Measurements from ENCODE around the gene FZD2. TPM values are rescaled to one million over a fixed set of nuclear protein-coding genes. Genes with fewer than 3 reads are reported as not detected.

FZD2 gene
- total RNA-seq, 1 donor from 2014 or later, result 56.6 TPM

DNA sequence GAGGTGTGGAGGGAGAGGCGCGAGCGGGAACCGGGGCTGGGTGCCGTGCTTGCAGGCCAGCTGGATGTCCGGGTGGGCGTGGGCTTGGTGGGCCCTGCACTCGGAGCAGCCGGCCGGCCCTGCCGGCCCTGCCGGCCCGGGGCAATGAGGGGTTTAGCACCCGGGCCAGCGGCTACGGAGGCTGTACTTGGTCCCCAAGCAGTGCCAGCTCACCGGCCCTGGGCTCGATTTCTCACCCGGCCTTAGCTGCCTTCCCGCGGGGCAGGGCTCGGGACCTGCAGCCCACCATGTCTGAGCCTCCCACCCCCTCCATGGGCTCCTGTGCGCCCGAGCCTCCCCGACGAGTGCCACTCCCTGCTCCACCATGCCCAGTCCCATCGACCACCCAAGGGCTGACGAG lies 29.3 kb upstream of the FZD2 start:
- TF ChIP-seq, protein P1, sequence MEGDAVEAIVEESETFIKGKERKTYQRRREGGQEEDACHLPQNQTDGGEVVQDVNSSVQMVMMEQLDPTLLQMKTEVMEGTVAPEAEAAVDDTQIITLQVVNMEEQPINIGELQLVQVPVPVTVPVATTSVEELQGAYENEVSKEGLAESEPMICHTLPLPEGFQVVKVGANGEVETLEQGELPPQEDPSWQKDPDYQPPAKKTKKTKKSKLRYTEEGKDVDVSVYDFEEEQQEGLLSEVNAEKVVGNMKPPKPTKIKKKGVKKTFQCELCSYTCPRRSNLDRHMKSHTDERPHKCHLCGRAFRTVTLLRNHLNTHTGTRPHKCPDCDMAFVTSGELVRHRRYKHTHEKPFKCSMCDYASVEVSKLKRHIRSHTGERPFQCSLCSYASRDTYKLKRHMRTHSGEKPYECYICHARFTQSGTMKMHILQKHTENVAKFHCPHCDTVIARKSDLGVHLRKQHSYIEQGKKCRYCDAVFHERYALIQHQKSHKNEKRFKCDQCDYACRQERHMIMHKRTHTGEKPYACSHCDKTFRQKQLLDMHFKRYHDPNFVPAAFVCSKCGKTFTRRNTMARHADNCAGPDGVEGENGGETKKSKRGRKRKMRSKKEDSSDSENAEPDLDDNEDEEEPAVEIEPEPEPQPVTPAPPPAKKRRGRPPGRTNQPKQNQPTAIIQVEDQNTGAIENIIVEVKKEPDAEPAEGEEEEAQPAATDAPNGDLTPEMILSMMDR (IDR thresholded peaks at IDR 0.05), result no peak
- peaks cover under 1% of the 10 kb centered on the region for H3K4me1 Mint-ChIP-seq
- peaks cover 16% of the 10 kb centered on the region for H3K9me3 Mint-ChIP-seq

GRCh38 chr17:44529864-44530263 lies 27.4 kb upstream of the FZD2 start:
- H3K9me3 ChIP-seq (ENCODE audit: low read depth), result peaks cover 5% of the 10 kb centered on the region
- no peak overlapping the region for H3K4me2 ChIP-seq
- no peak for DNase-seq (ENCODE audit: low spot score)
- Mint-ChIP-seq H3K4me1 (peaks cover 13% of the 10 kb centered on the region), H3K27me3 (ENCODE audit: insufficient read depth, low read depth) (peaks cover 2% of the 10 kb centered on the region), H3K27ac (no peak overlapping the region), H3K4me3 (no peak overlapping the region), H3K9me3 (peaks cover 13% of the 10 kb centered on the region), H3K36me3 (peaks cover 2% of the 10 kb centered on the region)
- no peak overlapping the region for H3K27ac ChIP-seq
- no peaks in the 10 kb centered on the region for H4K20me1 ChIP-seq (ENCODE audit: low read depth)
- H3K79me2 ChIP-seq (ENCODE audit: low read depth), result no peaks in the 10 kb centered on the region
- peaks cover 12% of the 10 kb centered on the region for H3F3A ChIP-seq (ENCODE audit: low read depth)
- no peaks in the 10 kb centered on the region for H3K36me3 ChIP-seq
- no peak overlapping the region for H3K9ac ChIP-seq
- no peak overlapping the region for H2AFZ ChIP-seq (replicated peaks)
- TF ChIP-seq EZH2 (IDR thresholded peaks at IDR 0.05) (no peak), EZH2phosphoT487 (IDR thresholded peaks at IDR 0.05) (no peak)
- TF ChIP-seq, protein P1 (IDR thresholded peaks at IDR 0.05), result no peak
- no peaks in the 10 kb centered on the region for H3K27me3 ChIP-seq
- H3K4me1 ChIP-seq, result peaks cover 7% of the 10 kb centered on the region
- H3K4me3 ChIP-seq, result no peak overlapping the region

More for the DNA sequence above, 29.3 kb upstream of the FZD2 start:
- H3K4me1 ChIP-seq, result no peaks in the 10 kb centered on the region
- Mint-ChIP-seq H3K27ac (no peak overlapping the region), H3K27me3 (ENCODE audit: insufficient read depth, low read depth) (peaks cover 2% of the 10 kb centered on the region), H3K4me3 (no peak overlapping the region), H3K36me3 (peaks cover 2% of the 10 kb centered on the region)
- no peak overlapping the region for H2AFZ ChIP-seq (replicated peaks)
- H3K27me3 ChIP-seq, result no peaks in the 10 kb centered on the region
- H3K79me2 ChIP-seq (ENCODE audit: low read depth), result no peaks in the 10 kb centered on the region
- H3F3A ChIP-seq (ENCODE audit: low read depth), result no peaks in the 10 kb centered on the region
- no peak overlapping the region for H3K4me3 ChIP-seq
- H3K4me2 ChIP-seq, result no peak overlapping the region
- H3K9ac ChIP-seq, result no peak overlapping the region
- no peaks in the 10 kb centered on the region for H4K20me1 ChIP-seq (ENCODE audit: low read depth)
- no peaks in the 10 kb centered on the region for H3K36me3 ChIP-seq
- peaks cover 5% of the 10 kb centered on the region for H3K9me3 ChIP-seq (ENCODE audit: low read depth)
- no peak for DNase-seq (ENCODE audit: low spot score)
- H3K27ac ChIP-seq, result no peak overlapping the region

DNA sequence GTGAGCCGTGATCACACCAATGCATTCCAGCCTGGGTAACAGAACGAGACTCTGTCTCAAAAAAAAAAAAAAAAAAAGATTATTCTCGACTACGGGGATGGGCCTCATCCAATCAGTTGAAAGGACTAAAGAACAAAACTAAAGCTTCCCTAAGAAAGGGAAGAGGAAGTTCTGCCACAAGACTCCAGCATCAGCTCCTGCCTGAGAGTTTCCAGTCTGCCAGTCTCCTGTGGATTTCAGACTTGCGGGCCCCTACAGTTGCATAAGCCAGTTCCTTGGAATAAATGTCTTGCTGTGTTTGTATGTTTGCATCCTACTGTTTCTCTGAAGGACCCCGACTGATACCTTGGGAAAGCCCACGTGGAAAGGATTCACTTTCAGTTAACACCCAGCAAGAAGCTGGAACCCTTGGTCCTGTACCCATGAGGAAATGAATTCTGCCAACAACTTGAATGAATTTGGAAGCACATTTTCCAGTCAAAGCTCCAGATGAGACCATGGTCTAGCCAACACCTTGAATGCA lies 26.3 kb upstream of the FZD2 start:
- no peaks in the 10 kb centered on the region for H3K27me3 ChIP-seq
- peaks cover 13% of the 10 kb centered on the region for H3K9me3 Mint-ChIP-seq
- no peak overlapping the region for H3K4me3 ChIP-seq
- H3K4me2 ChIP-seq, result no peak overlapping the region
- peaks cover 20% of the 10 kb centered on the region for H3F3A ChIP-seq (ENCODE audit: low read depth)
- no peaks in the 10 kb centered on the region for H4K20me1 ChIP-seq (ENCODE audit: low read depth)
- peaks cover 5% of the 10 kb centered on the region for H3K9me3 ChIP-seq (ENCODE audit: low read depth)
- H3K27ac Mint-ChIP-seq, result no peak overlapping the region
- H3K36me3 Mint-ChIP-seq, result peaks cover 2% of the 10 kb centered on the region
- no peaks in the 10 kb centered on the region for H3K79me2 ChIP-seq (ENCODE audit: low read depth)
- H3K4me1 ChIP-seq, result peaks cover 9% of the 10 kb centered on the region
- peaks cover 2% of the 10 kb centered on the region for H3K27me3 Mint-ChIP-seq (ENCODE audit: insufficient read depth, low read depth)
- H3K36me3 ChIP-seq, result no peaks in the 10 kb centered on the region
- no peak for TF ChIP-seq EZH2phosphoT487 (IDR thresholded peaks at IDR 0.05)
- TF ChIP-seq, protein P1 (IDR thresholded peaks at IDR 0.05), result no peak
- TF ChIP-seq EZH2 (IDR thresholded peaks at IDR 0.05), result no peak
- H3K4me1 Mint-ChIP-seq, result peaks cover 19% of the 10 kb centered on the region
- no peak overlapping the region for H3K27ac ChIP-seq
- H3K9ac ChIP-seq, result no peak overlapping the region
- no peak overlapping the region for H2AFZ ChIP-seq (replicated peaks)
- DNase-seq (ENCODE audit: low spot score), result no peak
- no peak overlapping the region for H3K4me3 Mint-ChIP-seq
